ENCODE data around the gene CMBL. TPM values are rescaled to one million over a fixed set of nuclear protein-coding genes. Genes with fewer than 3 reads are reported as not detected.

The CMBL gene
- polyA plus RNA-seq, 3 donors: 0.39 to 5.4 TPM; not detected in 1

- no peak overlapping the region for H3K4me2 ChIP-seq (replicated peaks; ENCODE audit: extremely low read depth, low read length, poor library complexity, severe bottlenecking)
- no peaks in the 10 kb centered on the region for H3K4me1 ChIP-seq (ENCODE audit: control insufficient read depth in 1 of 2, insufficient read depth in 2 of 2, low read length in 2 of 2)
- H3K79me2 ChIP-seq (ENCODE audit: insufficient read depth, low read length): no peaks in the 10 kb centered on the region
- peaks cover 49 to 71% of the 10 kb centered on the region in 2 donors for H3K36me3 Mint-ChIP-seq
- WGBS (ENCODE audit: insufficient coverage): no CpG with 5 or more reads among the region's 1 CpG
- peaks cover 0 to 12% of the 10 kb centered on the region in 2 donors for H3K9me3 ChIP-seq (replicated peaks in 1 of 2; ENCODE audit: control insufficient read depth in 1 of 2, insufficient read depth in 1 of 2, low read length in 2 of 2)
- H3K27ac ChIP-seq (ENCODE audit: low read depth in 1 of 2, low read length in 2 of 2): no peak overlapping the region
- H4K20me1 ChIP-seq (ENCODE audit: insufficient read depth, low read length): no peaks in the 10 kb centered on the region
- peaks cover 4 to 19% (median 16%) of the 10 kb centered on the region in 7 donors for H3K9me3 Mint-ChIP-seq
- H3K4me1 Mint-ChIP-seq: no peaks in the 10 kb centered on the region
- H3K4me3 ChIP-seq (replicated peaks in 1 of 3; ENCODE audit: low read depth in 2 of 3, low read length in 3 of 3): no peak overlapping the region
- H3K4me3 Mint-ChIP-seq: no peak overlapping the region
- no peak overlapping the region for H3K9ac ChIP-seq (ENCODE audit: insufficient read depth, low read length, poor library complexity, severe bottlenecking)
- intact Hi-C loops (cut with micrococcal nuclease): no loop called here
- no peak for DNase-seq
- H3K27me3 ChIP-seq (ENCODE audit: control insufficient read depth in 2 of 2, insufficient read depth in 2 of 2, low read length in 2 of 2): no peaks in the 10 kb centered on the region
- peaks cover 7 to 57% of the 10 kb centered on the region in 2 donors for H3K36me3 ChIP-seq (replicated peaks in 1 of 2; ENCODE audit: control insufficient read depth in 1 of 2, insufficient read depth in 2 of 2, low read length in 2 of 2)
- peaks cover 0 to 2% (median 0%) of the 10 kb centered on the region in 3 donors for H3K27me3 Mint-ChIP-seq (ENCODE audit: low read depth in 3 of 3)
- TF ChIP-seq, protein P1, sequence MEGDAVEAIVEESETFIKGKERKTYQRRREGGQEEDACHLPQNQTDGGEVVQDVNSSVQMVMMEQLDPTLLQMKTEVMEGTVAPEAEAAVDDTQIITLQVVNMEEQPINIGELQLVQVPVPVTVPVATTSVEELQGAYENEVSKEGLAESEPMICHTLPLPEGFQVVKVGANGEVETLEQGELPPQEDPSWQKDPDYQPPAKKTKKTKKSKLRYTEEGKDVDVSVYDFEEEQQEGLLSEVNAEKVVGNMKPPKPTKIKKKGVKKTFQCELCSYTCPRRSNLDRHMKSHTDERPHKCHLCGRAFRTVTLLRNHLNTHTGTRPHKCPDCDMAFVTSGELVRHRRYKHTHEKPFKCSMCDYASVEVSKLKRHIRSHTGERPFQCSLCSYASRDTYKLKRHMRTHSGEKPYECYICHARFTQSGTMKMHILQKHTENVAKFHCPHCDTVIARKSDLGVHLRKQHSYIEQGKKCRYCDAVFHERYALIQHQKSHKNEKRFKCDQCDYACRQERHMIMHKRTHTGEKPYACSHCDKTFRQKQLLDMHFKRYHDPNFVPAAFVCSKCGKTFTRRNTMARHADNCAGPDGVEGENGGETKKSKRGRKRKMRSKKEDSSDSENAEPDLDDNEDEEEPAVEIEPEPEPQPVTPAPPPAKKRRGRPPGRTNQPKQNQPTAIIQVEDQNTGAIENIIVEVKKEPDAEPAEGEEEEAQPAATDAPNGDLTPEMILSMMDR (IDR thresholded peaks at IDR 0.05): no peak
- no peak overlapping the region for H2AFZ ChIP-seq (ENCODE audit: insufficient read depth, low read depth, low read length, poor library complexity, severe bottlenecking)
- no peak overlapping the region for H3K27ac Mint-ChIP-seq
Measured at GRCh38 chr5:10228288-10228687, 79.4 kb downstream of the CMBL start.

Small RNAs within 50 kb of the gene (small RNA-seq; reads per million reads assigned to genes)
- not detected for gene RF00019 (ENCODE audit: insufficient read length, low read depth)

Other genes starting within 250 kb of the CMBL start
- gene ATPSCKMT, start 58.0 kb downstream of the CMBL start, polyA plus RNA-seq: 10 to 100 TPM in 2 of 3 donors, 1 to 10 TPM in 1; 7.7 to 11.1 (median 10.4) TPM
- gene CCT5, start 57.6 kb downstream of the CMBL start, polyA plus RNA-seq: 100 to 1,000 TPM; 142 to 236 (median 229) TPM
- 10 to 100 TPM; 24.0 to 90.1 (median 31.0) TPM for gene MARCHF6, start 45.8 kb upstream of the CMBL start, polyA plus RNA-seq
- 1 to 10 TPM; 1.5 to 2.1 (median 1.9) TPM for gene ROPN1L, start 134.0 kb upstream of the CMBL start, polyA plus RNA-seq